ENCODE results near the gene ADD2.

DNA sequence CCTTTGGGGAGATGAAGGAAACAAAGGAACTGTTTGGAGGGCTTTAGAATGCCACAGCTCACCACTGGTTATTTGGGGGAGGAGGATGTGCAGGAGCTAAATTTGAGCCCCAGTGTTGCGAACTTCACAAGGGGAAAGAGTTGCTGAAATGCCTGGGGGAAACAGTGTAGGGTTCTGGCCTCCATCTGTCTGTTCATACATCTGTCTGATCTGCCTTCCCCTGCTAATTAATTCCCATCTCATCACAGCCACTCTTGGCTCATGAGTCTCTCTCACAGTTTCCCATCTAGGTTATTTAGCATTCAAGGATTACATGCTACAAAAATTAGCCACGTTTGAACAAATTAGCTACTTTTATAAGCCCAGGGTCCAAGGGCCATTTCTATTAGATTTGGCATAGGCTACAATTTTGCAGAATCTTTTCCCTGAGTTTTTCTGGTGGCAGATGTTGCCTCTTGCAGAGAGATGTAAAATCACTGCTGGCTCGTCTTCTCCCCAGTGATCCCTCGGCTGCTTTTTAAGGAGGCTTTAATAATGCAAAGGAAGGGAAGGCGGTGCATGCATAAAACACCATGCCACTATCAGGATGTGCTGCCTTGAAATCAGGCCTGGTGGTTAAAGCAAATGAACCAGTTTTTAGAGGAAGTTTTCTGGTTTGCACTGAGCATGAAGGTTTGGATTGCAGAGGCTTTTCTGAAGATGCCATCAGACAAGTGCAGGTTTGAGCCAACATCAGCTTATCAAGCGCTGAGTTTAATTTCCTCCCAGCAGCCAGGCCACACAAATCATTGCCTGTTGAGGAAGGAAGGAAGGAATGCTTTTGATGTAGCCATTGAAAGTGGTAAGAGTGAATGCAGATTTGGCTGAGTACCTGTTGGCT lies 35.0 kb downstream of the ADD2 start:
- no peak for TF ChIP-seq ARNT (IDR thresholded peaks at IDR 0.05)
- no peak for TF ChIP-seq FOXK2 (IDR thresholded peaks at IDR 0.05)
- no peak for TF ChIP-seq TARDBP (IDR thresholded peaks at IDR 0.05)
- TF ChIP-seq FOXM1 (IDR thresholded peaks at IDR 0.05; ENCODE audit: borderline replicate concordance) = no peak
- TF ChIP-seq CTBP1 (IDR thresholded peaks at IDR 0.05; ENCODE audit: borderline replicate concordance) = no peak
- no peak for TF ChIP-seq HDGF (IDR thresholded peaks at IDR 0.05; ENCODE audit: borderline replicate concordance)
- no peak for TF ChIP-seq SP1 (IDR thresholded peaks at IDR 0.05)
